Ovary (tissue), 3 donors: Measurements from ENCODE around the gene CAMTA1.

Source experiments
- EP300 ChIP-seq: sonication (generic); formaldehyde crosslinking; IDR thresholded peaks from one replicate; pipeline ENCODE4 v1.6.1; 2017; ENCODE audit warnings: antibody characterized with exemption
- TF ChIP-seq, protein P1 (sequence below), 3 donors: fragments of 450-650 bp in 2 of 3; fragments of 200-600 bp in 1 of 3; IDR thresholded peaks; one replicate each; pipeline versions ENCODE4 v1.5.1 to v1.8.0; 2016 to 2022; ENCODE audit warnings: antibody characterized with exemption in 3 of 3, mild to moderate bottlenecking in 1 of 3
- donor health status: DM: no; HTN: no; CAD: no.

DNA sequence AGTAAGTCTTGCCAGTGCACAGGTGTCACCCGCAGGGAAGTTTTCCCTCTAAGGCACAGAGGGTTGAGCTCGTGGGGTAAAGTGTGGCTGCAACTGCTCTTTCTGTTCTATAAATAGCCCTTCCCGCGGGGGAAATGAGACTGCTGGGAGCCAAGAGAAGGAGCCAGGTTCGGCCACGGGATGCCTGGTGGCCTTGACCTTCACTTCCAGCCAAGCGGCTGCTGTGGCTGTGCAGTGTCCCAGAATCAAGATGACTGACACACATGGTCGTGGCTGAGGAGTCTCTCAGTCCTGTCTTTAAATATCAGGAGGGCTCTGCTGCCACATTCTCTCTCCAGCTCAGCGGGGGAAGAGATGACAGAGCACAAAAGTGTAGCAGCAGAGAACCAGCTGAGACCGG, 831.7 kb downstream of the CAMTA1 start:
- TF ChIP-seq EP300: no peak
- TF ChIP-seq, protein P1, sequence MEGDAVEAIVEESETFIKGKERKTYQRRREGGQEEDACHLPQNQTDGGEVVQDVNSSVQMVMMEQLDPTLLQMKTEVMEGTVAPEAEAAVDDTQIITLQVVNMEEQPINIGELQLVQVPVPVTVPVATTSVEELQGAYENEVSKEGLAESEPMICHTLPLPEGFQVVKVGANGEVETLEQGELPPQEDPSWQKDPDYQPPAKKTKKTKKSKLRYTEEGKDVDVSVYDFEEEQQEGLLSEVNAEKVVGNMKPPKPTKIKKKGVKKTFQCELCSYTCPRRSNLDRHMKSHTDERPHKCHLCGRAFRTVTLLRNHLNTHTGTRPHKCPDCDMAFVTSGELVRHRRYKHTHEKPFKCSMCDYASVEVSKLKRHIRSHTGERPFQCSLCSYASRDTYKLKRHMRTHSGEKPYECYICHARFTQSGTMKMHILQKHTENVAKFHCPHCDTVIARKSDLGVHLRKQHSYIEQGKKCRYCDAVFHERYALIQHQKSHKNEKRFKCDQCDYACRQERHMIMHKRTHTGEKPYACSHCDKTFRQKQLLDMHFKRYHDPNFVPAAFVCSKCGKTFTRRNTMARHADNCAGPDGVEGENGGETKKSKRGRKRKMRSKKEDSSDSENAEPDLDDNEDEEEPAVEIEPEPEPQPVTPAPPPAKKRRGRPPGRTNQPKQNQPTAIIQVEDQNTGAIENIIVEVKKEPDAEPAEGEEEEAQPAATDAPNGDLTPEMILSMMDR (IDR thresholded peaks at IDR 0.05): no peak
